ENCODE data around the gene ADAMTS17. TPM values are rescaled to one million over a fixed set of nuclear protein-coding genes. Genes with fewer than 3 reads are reported as not detected.

The ADAMTS17 gene
- total RNA-seq, 1 experiment from 2014 or later, result 4.2 TPM

DNA sequence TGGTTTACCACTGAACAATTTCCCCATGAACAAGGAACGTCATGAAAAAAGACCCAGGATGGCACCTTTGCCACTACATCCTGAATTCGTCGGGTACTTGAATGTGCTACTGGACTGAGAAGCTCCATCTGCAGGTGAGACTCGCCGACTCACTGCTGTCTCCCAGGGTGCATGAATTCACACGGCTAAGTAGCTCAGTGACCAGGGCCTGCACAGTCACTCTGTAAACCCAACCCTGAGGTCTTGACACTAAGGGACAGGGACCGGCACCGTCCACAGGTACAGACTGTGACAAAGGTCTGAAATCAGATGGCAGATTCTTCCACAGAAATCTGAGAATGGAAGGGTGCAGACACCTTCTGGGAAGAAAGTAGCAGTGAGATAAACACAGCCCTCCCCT is 187.4 kb downstream of the ADAMTS17 start:
- no peak overlapping the region for H3K27ac ChIP-seq (ENCODE audit: low read depth, low read length)
- RAD21 ChIA-PET (ENCODE audit: low non-redundant PET in 1 of 2, low total read pairs in 2 of 2, uncharacterized antibody in 2 of 2, unreplicated experiment in 2 of 2), result no interaction called here
- H3K9me2 ChIP-seq (ENCODE audit: insufficient read depth), result no peaks in the 10 kb centered on the region
- CTCF ChIA-PET, result no interaction called here
- H3K4me3 ChIP-seq (replicated peaks in 1 of 2; ENCODE audit: low read depth in 1 of 2, low read length in 2 of 2), result no peak overlapping the region
- POLR2A ChIA-PET, result no interaction called here
- intact Hi-C loops (cut with micrococcal nuclease), result no loop called here
- no peaks in the 10 kb centered on the region for H3K4me1 ChIP-seq (ENCODE audit: control insufficient read depth in 1 of 2, insufficient read depth in 2 of 2, low read length in 2 of 2)
- TF ChIP-seq ELF1 (IDR thresholded peaks at IDR 0.05; ENCODE audit: borderline replicate concordance, low read depth) (no peak), EGR1 (IDR thresholded peaks at IDR 0.05; ENCODE audit: low read depth) (no peak), ZFX (IDR thresholded peaks at IDR 0.05) (no peak), CBX3 (IDR thresholded peaks at IDR 0.05; ENCODE audit: low read depth) (no peak), JUND (IDR thresholded peaks at IDR 0.05) (no peak), FOSL1 (IDR thresholded peaks at IDR 0.05; ENCODE audit: low read depth) (no peak), SRF (IDR thresholded peaks at IDR 0.05; ENCODE audit: low read depth) (no peak), YY1 (IDR thresholded peaks at IDR 0.05; ENCODE audit: extremely low read depth, insufficient replicate concordance, low read depth, low read length) (no peak), POLR2AphosphoS5 (IDR thresholded peaks at IDR 0.05; ENCODE audit: low read depth, low read length) (no peak), TCF7L2 (IDR thresholded peaks at IDR 0.05; ENCODE audit: borderline replicate concordance, extremely low read depth, insufficient read depth, insufficient read length) (no peak), ZNF274 (IDR thresholded peaks at IDR 0.05; ENCODE audit: low read depth, low read length) (no peak), ZBTB33 (IDR thresholded peaks at IDR 0.05; ENCODE audit: extremely low read depth, insufficient replicate concordance, low read length) (no peak), SP1 (IDR thresholded peaks at IDR 0.05; ENCODE audit: low read depth) (no peak), RAD21 (IDR thresholded peaks at IDR 0.05; ENCODE audit: low read depth) (no peak), SIN3A (IDR thresholded peaks at IDR 0.05; ENCODE audit: low read depth) (no peak)
- TF ChIP-seq, protein P1, sequence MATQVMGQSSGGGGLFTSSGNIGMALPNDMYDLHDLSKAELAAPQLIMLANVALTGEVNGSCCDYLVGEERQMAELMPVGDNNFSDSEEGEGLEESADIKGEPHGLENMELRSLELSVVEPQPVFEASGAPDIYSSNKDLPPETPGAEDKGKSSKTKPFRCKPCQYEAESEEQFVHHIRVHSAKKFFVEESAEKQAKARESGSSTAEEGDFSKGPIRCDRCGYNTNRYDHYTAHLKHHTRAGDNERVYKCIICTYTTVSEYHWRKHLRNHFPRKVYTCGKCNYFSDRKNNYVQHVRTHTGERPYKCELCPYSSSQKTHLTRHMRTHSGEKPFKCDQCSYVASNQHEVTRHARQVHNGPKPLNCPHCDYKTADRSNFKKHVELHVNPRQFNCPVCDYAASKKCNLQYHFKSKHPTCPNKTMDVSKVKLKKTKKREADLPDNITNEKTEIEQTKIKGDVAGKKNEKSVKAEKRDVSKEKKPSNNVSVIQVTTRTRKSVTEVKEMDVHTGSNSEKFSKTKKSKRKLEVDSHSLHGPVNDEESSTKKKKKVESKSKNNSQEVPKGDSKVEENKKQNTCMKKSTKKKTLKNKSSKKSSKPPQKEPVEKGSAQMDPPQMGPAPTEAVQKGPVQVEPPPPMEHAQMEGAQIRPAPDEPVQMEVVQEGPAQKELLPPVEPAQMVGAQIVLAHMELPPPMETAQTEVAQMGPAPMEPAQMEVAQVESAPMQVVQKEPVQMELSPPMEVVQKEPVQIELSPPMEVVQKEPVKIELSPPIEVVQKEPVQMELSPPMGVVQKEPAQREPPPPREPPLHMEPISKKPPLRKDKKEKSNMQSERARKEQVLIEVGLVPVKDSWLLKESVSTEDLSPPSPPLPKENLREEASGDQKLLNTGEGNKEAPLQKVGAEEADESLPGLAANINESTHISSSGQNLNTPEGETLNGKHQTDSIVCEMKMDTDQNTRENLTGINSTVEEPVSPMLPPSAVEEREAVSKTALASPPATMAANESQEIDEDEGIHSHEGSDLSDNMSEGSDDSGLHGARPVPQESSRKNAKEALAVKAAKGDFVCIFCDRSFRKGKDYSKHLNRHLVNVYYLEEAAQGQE (IDR thresholded peaks at IDR 0.05; ENCODE audit: low read depth), result no peak
- TF ChIP-seq, protein P2, sequence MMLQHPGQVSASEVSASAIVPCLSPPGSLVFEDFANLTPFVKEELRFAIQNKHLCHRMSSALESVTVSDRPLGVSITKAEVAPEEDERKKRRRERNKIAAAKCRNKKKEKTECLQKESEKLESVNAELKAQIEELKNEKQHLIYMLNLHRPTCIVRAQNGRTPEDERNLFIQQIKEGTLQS (IDR thresholded peaks at IDR 0.05), result no peak
- TF ChIP-seq, protein P3, sequence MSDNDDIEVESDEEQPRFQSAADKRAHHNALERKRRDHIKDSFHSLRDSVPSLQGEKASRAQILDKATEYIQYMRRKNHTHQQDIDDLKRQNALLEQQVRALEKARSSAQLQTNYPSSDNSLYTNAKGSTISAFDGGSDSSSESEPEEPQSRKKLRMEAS (IDR thresholded peaks at IDR 0.05), result no peak
- no peak for DNase-seq (ENCODE audit: low read depth, low spot score)
- no peaks in the 10 kb centered on the region for H3K79me2 ChIP-seq (ENCODE audit: insufficient read depth, low read length)
- no peaks in the 10 kb centered on the region for H3K36me3 ChIP-seq (ENCODE audit: control insufficient read depth in 1 of 2, insufficient read depth in 2 of 2, low read length in 2 of 2)
- no peaks in the 10 kb centered on the region for H3K27me3 ChIP-seq (ENCODE audit: insufficient read depth, low read length)
- no peak for ATAC-seq
- no peak overlapping the region for H2AFZ ChIP-seq (ENCODE audit: low read depth, low read length, poor library complexity, severe bottlenecking)
- no peaks in the 10 kb centered on the region for H4K20me1 ChIP-seq (ENCODE audit: insufficient read depth)
- BruUV-seq (replicated peaks), result no TSS peak
- H3K4me2 ChIP-seq (ENCODE audit: low read length), result no peak overlapping the region
- no peak overlapping the region for H3K9ac ChIP-seq (ENCODE audit: low read length)
- H3K9me3 ChIP-seq (ENCODE audit: control insufficient read depth in 1 of 2, insufficient read depth in 1 of 2, low read depth in 1 of 2, low read length in 2 of 2), result no peaks in the 10 kb centered on the region; a peak in 1 of 4 replicates

Measured in HCT116 (cell line).